SU-DHL-6 (cell line): ENCODE results near the gene AAR2.

Experiments
- EZH2phosphoT487 ChIP-seq: fragments of 200-600 bp; sonication (generic), shearing (Covaris generic); conservative IDR thresholded peaks from 2 replicates; pipeline ENCODE4 v1.6.1; 2018; ENCODE audit warnings: mild to moderate bottlenecking, antibody characterized with exemption, low read length, moderate library complexity, mixed read lengths
- TF ChIP-seq, protein P1 (sequence below): fragments of 200-600 bp; sonication (generic); IDR thresholded peaks from one replicate; pipeline ENCODE4 v1.5.1; 2017; ENCODE audit warnings: antibody characterized with exemption, mild to moderate bottlenecking, low read length, moderate library complexity; ENCODE audit not compliant: insufficient read depth, poor library complexity, severe bottlenecking

DNA sequence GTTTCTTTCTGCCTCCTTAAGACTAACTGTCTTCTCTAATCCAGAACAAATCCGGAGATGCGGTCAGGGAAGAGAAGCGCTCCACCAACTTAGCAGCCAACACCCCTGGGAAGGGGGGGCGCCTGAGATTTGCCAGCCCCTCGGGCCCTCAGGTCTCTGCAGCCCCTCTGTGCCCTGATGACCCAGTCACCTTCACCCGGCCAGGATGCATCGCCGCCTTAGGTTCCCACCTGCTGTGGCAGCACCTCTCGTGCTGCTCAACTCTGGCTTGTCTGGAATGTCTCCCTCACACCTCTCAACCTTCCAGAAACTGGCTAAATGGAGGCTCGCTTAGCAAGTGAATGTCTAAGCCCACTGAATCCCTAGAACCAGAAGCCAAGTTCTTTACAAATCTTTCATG lies 28.0 kb upstream of the AAR2 start:
- TF ChIP-seq, protein P1, sequence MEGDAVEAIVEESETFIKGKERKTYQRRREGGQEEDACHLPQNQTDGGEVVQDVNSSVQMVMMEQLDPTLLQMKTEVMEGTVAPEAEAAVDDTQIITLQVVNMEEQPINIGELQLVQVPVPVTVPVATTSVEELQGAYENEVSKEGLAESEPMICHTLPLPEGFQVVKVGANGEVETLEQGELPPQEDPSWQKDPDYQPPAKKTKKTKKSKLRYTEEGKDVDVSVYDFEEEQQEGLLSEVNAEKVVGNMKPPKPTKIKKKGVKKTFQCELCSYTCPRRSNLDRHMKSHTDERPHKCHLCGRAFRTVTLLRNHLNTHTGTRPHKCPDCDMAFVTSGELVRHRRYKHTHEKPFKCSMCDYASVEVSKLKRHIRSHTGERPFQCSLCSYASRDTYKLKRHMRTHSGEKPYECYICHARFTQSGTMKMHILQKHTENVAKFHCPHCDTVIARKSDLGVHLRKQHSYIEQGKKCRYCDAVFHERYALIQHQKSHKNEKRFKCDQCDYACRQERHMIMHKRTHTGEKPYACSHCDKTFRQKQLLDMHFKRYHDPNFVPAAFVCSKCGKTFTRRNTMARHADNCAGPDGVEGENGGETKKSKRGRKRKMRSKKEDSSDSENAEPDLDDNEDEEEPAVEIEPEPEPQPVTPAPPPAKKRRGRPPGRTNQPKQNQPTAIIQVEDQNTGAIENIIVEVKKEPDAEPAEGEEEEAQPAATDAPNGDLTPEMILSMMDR: no peak
- no peak for TF ChIP-seq EZH2phosphoT487
